Left ventricle myocardium inferior (tissue), 1 donor: ENCODE data around the gene TCF12. TPM values are rescaled to one million over a fixed set of nuclear protein-coding genes. Genes with fewer than 3 reads are reported as not detected.

Experiments used
- DNase-seq: peaks from one replicate; pipeline ENCODE4 v3.0.0-alpha.2; 2020
- H3K27ac ChIP-seq: fragments of 200-600 bp; replicated peaks from 2 replicates; pipeline ENCODE4 v1.8.0; 2021
- H3K27me3 ChIP-seq: fragments of 200-600 bp; 2 replicates; pipeline ENCODE4 v1.8.0; 2021; ENCODE audit warnings: low read depth
- H3K36me3 ChIP-seq: fragments of 200-600 bp; 2 replicates; pipeline ENCODE4 v1.8.0; 2021
- H3K4me1 ChIP-seq: fragments of 200-600 bp; 2 replicates; pipeline ENCODE4 v1.8.0; 2021
- H3K4me3 ChIP-seq: fragments of 200-600 bp; 2 replicates; pipeline ENCODE4 v1.8.0; 2021; ENCODE audit warnings: mild to moderate bottlenecking, moderate library complexity
- H3K9me3 ChIP-seq: fragments of 200-600 bp; replicated peaks from 2 replicates; pipeline ENCODE4 v1.8.0; 2021
- CTCF ChIP-seq: fragments of 200-600 bp; IDR thresholded peaks from 2 replicates; pipeline ENCODE4 v1.8.0; 2021; ENCODE audit warnings: antibody characterized with exemption, mild to moderate bottlenecking, borderline replicate concordance
- intact Hi-C: fragments of 100-400 bp; cut with micrococcal nuclease; formaldehyde crosslinking; loops from one replicate; pipeline ENCODE4 v1.11.0; 2022
- total RNA-seq: library from RNA; stranded (reverse); fragmentation: NEBNext Ultra II Directional; extraction: Animal tissue kit (Norgen Biotek cat#: 25700); gene quantifications from one replicate; pipeline ENCODE4 v1.2.1, GENCODE V29; 2021
- donor health status: DM: no; HTN: yes; CAD: no; lungs with severe emphysema.

The TCF12 gene
- total RNA-seq, 1 donor from 2014 or later: 52.1 TPM

GRCh38 chr15:56890038-56890437, 28.4 kb upstream of the TCF12 start:
- peaks cover 46% of the 10 kb centered on the region for H3K4me1 ChIP-seq
- no peak for DNase-seq
- H3K4me3 ChIP-seq: no peak overlapping the region
- no peak for TF ChIP-seq CTCF
- no peaks in the 10 kb centered on the region for H3K27me3 ChIP-seq
- no peaks in the 10 kb centered on the region for H3K9me3 ChIP-seq
- intact Hi-C loops: no loop called here
- no peak overlapping the region for H3K27ac ChIP-seq
- no peaks in the 10 kb centered on the region for H3K36me3 ChIP-seq

- H3K9me3 ChIP-seq: no peaks in the 10 kb centered on the region
- no peak overlapping the region for H3K27ac ChIP-seq
- DNase-seq: no peak
- H3K4me3 ChIP-seq: no peak overlapping the region
- peaks cover 39% of the 10 kb centered on the region for H3K4me1 ChIP-seq
- intact Hi-C loops: no loop called here
- no peaks in the 10 kb centered on the region for H3K27me3 ChIP-seq
- TF ChIP-seq CTCF: no peak
- H3K36me3 ChIP-seq: no peaks in the 10 kb centered on the region
Observed at GRCh38 chr15:56891852-56892440, 26.5 kb upstream of the TCF12 start.

- Histone ChIP-seq H3K27ac (peak overlapping the region; percentile 17), H3K36me3 (no peaks in the 10 kb centered on the region), H3K9me3 (no peaks in the 10 kb centered on the region), H3K27me3 (no peaks in the 10 kb centered on the region), H3K4me3 (no peak overlapping the region), H3K4me1 (peaks cover 33% of the 10 kb centered on the region)
- TF ChIP-seq CTCF: no peak
- no peak for DNase-seq
- intact Hi-C loops: no loop called here
Observed at GRCh38 chr15:56892659-56893363, 25.6 kb upstream of the TCF12 start.

DNA sequence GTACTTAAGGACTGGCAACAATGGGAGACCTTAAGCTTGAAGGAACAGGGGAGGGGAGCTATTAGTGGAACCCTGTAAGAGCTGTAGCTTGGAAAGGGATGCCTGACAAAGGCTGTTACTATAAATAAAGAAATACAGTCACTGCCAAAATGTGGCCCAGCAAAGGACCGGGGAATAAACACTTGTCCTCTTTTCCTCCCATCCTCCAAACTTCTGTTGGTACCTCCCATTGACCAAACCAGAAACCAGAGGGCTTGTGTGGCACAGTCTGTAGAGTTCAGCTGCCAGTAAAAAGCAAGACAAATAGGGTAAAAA, 25.1 kb upstream of the TCF12 start:
- no peaks in the 10 kb centered on the region for H3K27me3 ChIP-seq
- no peaks in the 10 kb centered on the region for H3K9me3 ChIP-seq
- no peaks in the 10 kb centered on the region for H3K36me3 ChIP-seq
- TF ChIP-seq CTCF: no peak
- no peak for DNase-seq
- peaks cover 28% of the 10 kb centered on the region for H3K4me1 ChIP-seq
- no peak overlapping the region for H3K4me3 ChIP-seq
- peak overlapping the region; percentile 17 for H3K27ac ChIP-seq
- intact Hi-C loops: no loop called here

DNA sequence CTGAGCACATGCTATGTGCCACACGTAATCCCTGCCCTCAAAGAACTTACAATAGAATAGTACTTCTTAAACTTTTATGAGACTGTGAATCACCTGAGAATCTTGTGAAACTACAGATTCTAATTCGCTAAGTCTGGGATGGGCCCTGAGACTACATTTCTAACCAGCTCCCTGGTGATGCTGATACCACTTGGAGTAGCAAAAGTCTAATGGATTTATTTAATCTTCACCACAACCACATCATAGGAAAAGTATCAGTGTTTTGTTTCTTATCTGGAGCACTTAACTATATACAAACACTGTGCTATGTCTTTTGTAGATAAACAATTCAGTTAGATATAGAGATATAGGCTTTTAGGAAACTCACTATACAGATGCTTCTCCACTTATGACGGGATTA, 23.8 kb upstream of the TCF12 start:
- H3K9me3 ChIP-seq: no peaks in the 10 kb centered on the region
- no peaks in the 10 kb centered on the region for H3K36me3 ChIP-seq
- H3K4me3 ChIP-seq: no peak overlapping the region
- no peaks in the 10 kb centered on the region for H3K27me3 ChIP-seq
- intact Hi-C loops: no loop called here
- H3K4me1 ChIP-seq: peaks cover 22% of the 10 kb centered on the region
- DNase-seq: no peak
- no peak for TF ChIP-seq CTCF
- no peak overlapping the region for H3K27ac ChIP-seq
